ENCODE data around the gene CDC42EP5. TPM values are rescaled to one million over a fixed set of nuclear protein-coding genes. Genes with fewer than 3 reads are reported as not detected.

Gene CDC42EP5
- total RNA-seq, 3 donors from 2014 or later (not counting 1 experiment from before 2014, with no cell fraction given) = not detected

GRCh38 chr19:54421521-54421920, 51.6 kb downstream of the CDC42EP5 start:
- intact Hi-C loops (cut with micrococcal nuclease) = no loop called here
- H3K4me1 ChIP-seq (ENCODE audit: control insufficient read depth, insufficient read depth, low read length) = peaks cover 22% of the 10 kb centered on the region
- H3K27ac ChIP-seq (ENCODE audit: low read length) = no peak overlapping the region
- H3K4me3 ChIP-seq (ENCODE audit: low read length) = no peak overlapping the region
- DNase-seq (no peak), ATAC-seq (no peak)
- Mint-ChIP-seq H3K9me3 (no peaks in the 10 kb centered on the region), H3K4me3 (no peak overlapping the region), H3K27ac (no peak overlapping the region), H3K27me3 (ENCODE audit: low read depth in 2 of 2) (peaks cover 15 to 21% of the 10 kb centered on the region in 2 donors), H3K36me3 (no peaks in the 10 kb centered on the region), H3K4me1 (peaks cover 16 to 17% of the 10 kb centered on the region in 2 donors)
- no peaks in the 10 kb centered on the region for H3K36me3 ChIP-seq (ENCODE audit: control insufficient read depth, insufficient read depth, low read length)
- 95% methylated on average over 7 of the region's 7 CpGs for WGBS (ENCODE audit: insufficient coverage)
- peaks cover under 1% of the 10 kb centered on the region for H3K27me3 ChIP-seq (ENCODE audit: control insufficient read depth, insufficient read depth, low read length)
- no peaks in the 10 kb centered on the region for H3K9me3 ChIP-seq (ENCODE audit: control insufficient read depth, insufficient read depth, low read length)
- TF ChIP-seq, protein P1, sequence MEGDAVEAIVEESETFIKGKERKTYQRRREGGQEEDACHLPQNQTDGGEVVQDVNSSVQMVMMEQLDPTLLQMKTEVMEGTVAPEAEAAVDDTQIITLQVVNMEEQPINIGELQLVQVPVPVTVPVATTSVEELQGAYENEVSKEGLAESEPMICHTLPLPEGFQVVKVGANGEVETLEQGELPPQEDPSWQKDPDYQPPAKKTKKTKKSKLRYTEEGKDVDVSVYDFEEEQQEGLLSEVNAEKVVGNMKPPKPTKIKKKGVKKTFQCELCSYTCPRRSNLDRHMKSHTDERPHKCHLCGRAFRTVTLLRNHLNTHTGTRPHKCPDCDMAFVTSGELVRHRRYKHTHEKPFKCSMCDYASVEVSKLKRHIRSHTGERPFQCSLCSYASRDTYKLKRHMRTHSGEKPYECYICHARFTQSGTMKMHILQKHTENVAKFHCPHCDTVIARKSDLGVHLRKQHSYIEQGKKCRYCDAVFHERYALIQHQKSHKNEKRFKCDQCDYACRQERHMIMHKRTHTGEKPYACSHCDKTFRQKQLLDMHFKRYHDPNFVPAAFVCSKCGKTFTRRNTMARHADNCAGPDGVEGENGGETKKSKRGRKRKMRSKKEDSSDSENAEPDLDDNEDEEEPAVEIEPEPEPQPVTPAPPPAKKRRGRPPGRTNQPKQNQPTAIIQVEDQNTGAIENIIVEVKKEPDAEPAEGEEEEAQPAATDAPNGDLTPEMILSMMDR (IDR thresholded peaks at IDR 0.05) = no peak

GRCh38 chr19:54421169-54421516, 52.0 kb downstream of the CDC42EP5 start:
- ATAC-seq = no peak

DNA sequence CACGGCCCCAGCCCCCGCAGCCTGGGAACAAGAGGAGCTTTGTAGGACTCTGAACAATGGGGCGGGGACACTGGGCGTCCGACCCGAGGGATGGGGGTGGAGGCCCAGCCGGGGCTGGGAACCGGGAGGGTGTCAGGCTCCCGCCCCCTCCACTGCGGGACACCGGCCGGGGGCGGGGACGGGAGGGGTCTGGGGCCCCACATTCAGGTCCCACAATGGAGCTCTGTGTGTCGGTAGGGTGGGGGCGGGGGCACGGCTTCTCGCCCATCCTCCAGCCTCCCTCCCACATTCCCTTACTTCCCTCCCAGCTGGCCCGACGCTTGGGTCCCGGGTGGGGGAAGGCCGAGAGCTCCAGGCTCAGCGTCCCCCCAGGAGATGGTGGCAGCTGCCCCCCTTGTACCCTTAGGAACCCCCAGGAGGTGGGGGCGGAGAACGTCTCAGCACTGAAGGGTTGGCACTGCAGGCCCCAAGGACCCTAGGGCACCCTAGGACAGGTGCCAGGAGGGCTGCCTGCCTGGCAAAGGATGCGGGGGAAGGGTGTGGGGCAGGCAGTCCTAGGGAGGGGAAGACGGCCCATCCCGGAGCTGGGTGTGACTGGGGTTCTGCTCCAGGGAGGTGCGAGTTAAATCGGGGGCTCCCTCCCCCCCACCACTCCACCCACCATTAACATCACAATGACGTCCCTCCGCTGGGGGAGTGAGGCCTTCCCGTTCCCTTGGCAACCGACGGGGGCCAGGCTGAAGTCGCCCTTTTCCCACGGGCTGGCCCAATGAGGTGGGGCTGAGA, 52.5 kb downstream of the CDC42EP5 start:
- WGBS (ENCODE audit: insufficient coverage) = 70% methylated on average over 30 of the region's 37 CpGs
- TF ChIP-seq, protein P1 (IDR thresholded peaks at IDR 0.05) = no peak
- H3K27me3 ChIP-seq (ENCODE audit: control insufficient read depth, insufficient read depth, low read length) = peaks cover 10% of the 10 kb centered on the region

More at GRCh38 chr19:54421169-54421516, 52.0 kb downstream of the CDC42EP5 start:
- peaks cover 16 to 17% of the 10 kb centered on the region in 2 donors for H3K4me1 Mint-ChIP-seq
- H3K4me3 Mint-ChIP-seq = no peak overlapping the region
- peaks cover 15 to 20% of the 10 kb centered on the region in 2 donors for H3K27me3 Mint-ChIP-seq (ENCODE audit: low read depth in 2 of 2)
- WGBS (ENCODE audit: insufficient coverage) = 79% methylated on average over 9 of the region's 9 CpGs
- TF ChIP-seq, protein P1 (IDR thresholded peaks at IDR 0.05) = no peak
- Histone ChIP-seq H3K36me3 (ENCODE audit: control insufficient read depth, insufficient read depth, low read length) (no peaks in the 10 kb centered on the region), H3K27ac (ENCODE audit: low read length) (no peak overlapping the region), H3K27me3 (ENCODE audit: control insufficient read depth, insufficient read depth, low read length) (peaks cover 5% of the 10 kb centered on the region), H3K4me1 (ENCODE audit: control insufficient read depth, insufficient read depth, low read length) (peaks cover 26% of the 10 kb centered on the region), H3K9me3 (ENCODE audit: control insufficient read depth, insufficient read depth, low read length) (no peaks in the 10 kb centered on the region), H3K4me3 (ENCODE audit: low read length) (no peak overlapping the region)
- H3K27ac Mint-ChIP-seq = no peak overlapping the region
- no peaks in the 10 kb centered on the region for H3K36me3 Mint-ChIP-seq
- intact Hi-C loops (cut with micrococcal nuclease) = no loop called here
- DNase-seq = no peak
- H3K9me3 Mint-ChIP-seq = no peaks in the 10 kb centered on the region

DNA sequence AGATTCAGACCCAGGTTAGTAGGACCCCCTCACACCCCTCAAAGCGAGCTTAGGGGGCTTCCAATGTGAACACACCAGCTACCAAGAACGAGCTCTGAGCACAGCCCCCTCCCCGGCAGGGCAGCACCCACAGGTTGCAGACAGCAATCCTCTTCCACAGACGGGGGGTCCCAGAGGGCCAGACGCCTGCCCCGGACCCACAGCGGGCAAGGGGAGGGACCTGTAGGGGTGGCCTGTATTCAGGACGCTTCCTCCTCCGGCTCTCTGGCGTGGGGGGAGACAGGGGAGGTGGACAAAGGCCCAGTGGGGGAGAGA, 53.1 kb downstream of the CDC42EP5 start:
- no peaks in the 10 kb centered on the region for H3K36me3 ChIP-seq (ENCODE audit: control insufficient read depth, insufficient read depth, low read length)
- DNase-seq (no peak), ATAC-seq (no peak)
- Mint-ChIP-seq H3K9me3 (no peaks in the 10 kb centered on the region), H3K27ac (no peak overlapping the region), H3K36me3 (no peaks in the 10 kb centered on the region), H3K27me3 (ENCODE audit: low read depth in 2 of 2) (peaks cover 15 to 24% of the 10 kb centered on the region in 2 donors), H3K4me1 (peaks cover 16 to 22% of the 10 kb centered on the region in 2 donors), H3K4me3 (no peak overlapping the region)
- TF ChIP-seq, protein P1 (IDR thresholded peaks at IDR 0.05) = no peak
- H3K4me3 ChIP-seq (ENCODE audit: low read length) = no peak overlapping the region
- H3K27me3 ChIP-seq (ENCODE audit: control insufficient read depth, insufficient read depth, low read length) = peaks cover 13% of the 10 kb centered on the region
- intact Hi-C loops (cut with micrococcal nuclease) = no loop called here
- H3K9me3 ChIP-seq (ENCODE audit: control insufficient read depth, insufficient read depth, low read length) = no peaks in the 10 kb centered on the region
- WGBS (ENCODE audit: insufficient coverage) = 74% methylated on average over 10 of the region's 10 CpGs
- no peak overlapping the region for H3K27ac ChIP-seq (ENCODE audit: low read length)
- peaks cover 34% of the 10 kb centered on the region for H3K4me1 ChIP-seq (ENCODE audit: control insufficient read depth, insufficient read depth, low read length)

More for the DNA sequence above, 52.5 kb downstream of the CDC42EP5 start:
- H3K4me1 ChIP-seq (ENCODE audit: control insufficient read depth, insufficient read depth, low read length) = peaks cover 31% of the 10 kb centered on the region
- peaks cover 15 to 24% of the 10 kb centered on the region in 2 donors for H3K27me3 Mint-ChIP-seq (ENCODE audit: low read depth in 2 of 2)
- H3K9me3 ChIP-seq (ENCODE audit: control insufficient read depth, insufficient read depth, low read length) = no peaks in the 10 kb centered on the region
- no peak overlapping the region for H3K4me3 Mint-ChIP-seq
- no peaks in the 10 kb centered on the region for H3K36me3 ChIP-seq (ENCODE audit: control insufficient read depth, insufficient read depth, low read length)
- no peak overlapping the region for H3K27ac ChIP-seq (ENCODE audit: low read length)
- no peak overlapping the region for H3K27ac Mint-ChIP-seq
- H3K4me3 ChIP-seq (ENCODE audit: low read length) = no peak overlapping the region
- H3K9me3 Mint-ChIP-seq = no peaks in the 10 kb centered on the region
- ATAC-seq (no peak), DNase-seq (no peak)
- no peaks in the 10 kb centered on the region for H3K36me3 Mint-ChIP-seq
- intact Hi-C loops (cut with micrococcal nuclease) = no loop called here
- peaks cover 16 to 22% of the 10 kb centered on the region in 2 donors for H3K4me1 Mint-ChIP-seq
